ENCODE measurements around the gene KNOP1. TPM values are rescaled to one million over a fixed set of nuclear protein-coding genes. Genes with fewer than 3 reads are reported as not detected.

Gene KNOP1
- total RNA-seq, 2 experiments from 2014 or later, result 16.8 TPM

DNA sequence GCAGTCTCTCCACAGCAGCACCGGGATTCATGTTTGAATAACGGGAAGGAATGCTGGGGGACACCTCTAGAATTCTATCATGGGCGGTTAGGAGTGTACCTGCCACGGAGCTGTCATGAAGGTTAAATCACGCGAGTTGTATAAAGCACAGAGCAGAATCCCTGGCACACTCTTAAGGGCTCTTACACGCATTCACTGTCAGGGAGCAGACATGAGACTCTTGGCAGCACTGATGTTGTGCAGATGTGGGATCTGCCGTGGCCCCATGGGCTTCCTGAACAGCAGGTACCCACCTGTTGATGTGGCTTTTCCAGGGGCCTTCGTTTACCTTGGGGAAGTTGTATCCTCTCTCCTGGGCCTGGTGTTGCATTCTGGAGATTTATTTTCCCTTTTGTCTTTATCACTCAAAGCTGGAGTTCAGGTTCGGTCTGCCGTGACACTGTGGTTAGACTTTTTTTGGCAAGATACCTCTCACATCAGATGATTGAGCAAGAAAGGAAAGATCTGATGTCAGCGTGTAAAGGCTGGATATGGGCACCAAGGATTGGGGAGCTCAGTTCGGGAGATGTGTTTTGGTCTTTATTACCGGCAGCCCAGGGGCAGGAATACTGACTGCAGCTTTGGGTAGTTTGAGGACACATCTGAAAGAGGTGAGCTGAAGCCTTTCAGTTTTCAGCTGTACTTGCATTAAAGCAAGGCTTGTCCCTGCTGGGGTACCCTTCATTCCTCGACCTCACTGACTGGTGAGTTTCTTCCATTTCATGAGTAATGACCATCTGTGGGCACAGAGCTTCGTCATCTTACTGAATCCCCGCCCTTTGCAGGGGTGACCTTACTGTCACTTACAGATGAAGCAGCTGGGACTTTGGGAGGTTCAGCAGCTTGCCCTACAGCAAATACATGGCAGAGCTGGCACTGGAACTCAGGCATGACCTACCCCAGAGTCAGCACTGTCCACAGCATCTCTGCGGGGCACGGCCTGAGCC is 19.3 kb downstream of the KNOP1 start:
- no peak overlapping the region for H3K4me3 Mint-ChIP-seq
- DNase-seq, result no peak
- H3K4me1 Mint-ChIP-seq, result peaks cover 39% of the 10 kb centered on the region
- peak overlapping the region; percentile 39 for H3K27ac Mint-ChIP-seq
- no peaks in the 10 kb centered on the region for H3K27me3 Mint-ChIP-seq
- peaks cover 61% of the 10 kb centered on the region for H3K36me3 Mint-ChIP-seq (ENCODE audit: low read depth)
- POLR2A ChIA-PET, result no interaction called here
- no peaks in the 10 kb centered on the region for H3K9me3 Mint-ChIP-seq
- CTCF ChIA-PET, result interaction anchor here (1.1 to 1.4 kb wide), 2 partner anchors 10 to 12 kb away, joined by 3 read pairs; no protein-coding TSS in a partner anchor

DNA sequence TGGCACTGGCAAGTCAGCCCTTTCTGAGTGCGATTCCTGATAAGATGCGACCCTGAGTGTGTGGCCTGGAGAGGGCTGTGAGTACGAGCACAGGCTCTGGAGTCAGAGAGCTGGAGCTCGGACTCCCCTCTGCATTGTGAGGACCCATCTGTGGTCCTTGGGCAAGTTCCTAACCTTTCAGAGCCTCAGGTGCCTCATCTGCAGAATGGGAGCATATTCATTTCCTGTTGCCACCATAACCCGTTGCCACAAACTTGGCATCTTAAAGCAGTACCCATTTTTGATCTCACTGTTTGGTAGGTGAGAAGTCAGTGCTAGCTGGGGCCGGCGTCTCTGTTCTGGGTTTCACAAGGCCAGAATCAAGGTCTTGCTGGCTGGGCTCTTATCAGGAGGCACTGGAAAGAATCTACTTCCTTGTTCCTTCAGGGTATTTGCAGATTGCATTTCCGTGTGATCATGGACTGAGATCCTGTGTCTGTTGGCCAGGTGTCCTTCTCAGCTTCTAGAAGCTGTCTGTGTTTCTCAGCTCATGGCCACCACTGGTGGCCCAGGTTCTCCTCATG is 20.2 kb downstream of the KNOP1 start:
- peaks cover 39% of the 10 kb centered on the region for H3K4me1 Mint-ChIP-seq
- ChIA-PET POLR2A (no interaction called here), CTCF (interaction anchor here (1.3 kb wide), 1 partner anchor 71 kb away, joined by 3 read pairs; no protein-coding TSS in a partner anchor)
- no peaks in the 10 kb centered on the region for H3K9me3 Mint-ChIP-seq
- H3K36me3 Mint-ChIP-seq (ENCODE audit: low read depth), result peaks cover 55% of the 10 kb centered on the region
- H3K27ac Mint-ChIP-seq, result peak overlapping the region; percentile 76
- no peak for DNase-seq
- H3K4me3 Mint-ChIP-seq, result no peak overlapping the region
- H3K27me3 Mint-ChIP-seq, result no peaks in the 10 kb centered on the region

DNA sequence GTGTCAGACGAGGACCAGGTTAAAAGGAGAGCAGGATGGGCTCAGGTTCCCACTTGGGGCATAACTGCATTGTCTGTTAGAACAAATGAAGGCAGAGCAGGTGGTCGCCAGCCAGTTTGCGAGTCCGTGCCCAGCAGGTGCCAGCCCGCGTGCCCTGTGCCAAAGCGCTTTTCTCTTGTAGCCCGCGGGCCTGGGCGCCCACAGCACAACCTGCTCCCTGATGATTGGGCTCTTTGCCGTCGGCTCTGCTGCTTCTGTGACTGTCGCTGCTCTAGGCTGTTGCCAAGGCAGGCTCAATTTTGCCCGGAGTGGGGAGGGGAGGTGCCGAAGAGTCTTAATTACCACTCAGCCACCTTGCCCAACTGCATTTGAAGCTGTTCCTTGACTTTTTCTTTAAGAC is 21.1 kb downstream of the KNOP1 start:
- no peaks in the 10 kb centered on the region for H3K9me3 Mint-ChIP-seq
- DNase-seq, result no peak
- H3K27ac Mint-ChIP-seq, result peak overlapping the region; percentile 76
- no peak overlapping the region for H3K4me3 Mint-ChIP-seq
- peaks cover 53% of the 10 kb centered on the region for H3K36me3 Mint-ChIP-seq (ENCODE audit: low read depth)
- no peaks in the 10 kb centered on the region for H3K27me3 Mint-ChIP-seq
- ChIA-PET CTCF (interaction anchor here (1.0 to 1.4 kb wide), 4 partner anchors 8 to 72 kb away, joined by 3 to 5 read pairs (median 4); no protein-coding TSS in a partner anchor), POLR2A (interaction anchor here (0.6 kb wide), 1 partner anchor 8 kb away, joined by 3 read pairs; no protein-coding TSS in a partner anchor)
- peaks cover 39% of the 10 kb centered on the region for H3K4me1 Mint-ChIP-seq

GRCh38 chr16:19696328-19696727 is 21.7 kb downstream of the KNOP1 start:
- H3K27ac Mint-ChIP-seq, result peak overlapping the region; percentile 76

DNA sequence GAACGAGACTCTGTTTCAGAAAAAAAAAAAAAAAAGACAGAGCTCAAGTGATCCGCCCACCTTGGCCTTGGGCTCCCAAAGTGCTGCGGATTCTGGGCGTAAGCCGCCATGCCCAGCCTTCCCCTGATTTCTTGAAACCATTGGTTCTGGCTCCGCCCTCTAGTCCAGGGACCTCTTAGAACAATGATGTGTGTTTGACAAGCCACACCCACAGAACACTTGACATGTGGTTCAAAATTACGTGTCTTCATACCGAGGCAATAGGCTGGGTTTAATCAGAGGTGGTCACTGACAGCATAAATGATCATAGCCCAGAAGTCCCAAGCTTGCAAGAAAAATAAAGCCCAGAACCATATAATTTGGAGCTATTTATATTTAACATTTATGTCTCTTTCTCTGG is 23.0 kb downstream of the KNOP1 start:
- ChIA-PET POLR2A (no interaction called here), CTCF (interaction anchor here (0.7 to 1.8 kb wide), 3 partner anchors 11 to 1872 kb away, joined by 3 to 6 read pairs (median 5); no protein-coding TSS in a partner anchor)
- no peak overlapping the region for H3K4me3 Mint-ChIP-seq
- H3K4me1 Mint-ChIP-seq, result peaks cover 52% of the 10 kb centered on the region
- peak overlapping the region; percentile 1 for H3K27ac Mint-ChIP-seq
- no peaks in the 10 kb centered on the region for H3K27me3 Mint-ChIP-seq
- no peak for DNase-seq
- peaks cover 38% of the 10 kb centered on the region for H3K36me3 Mint-ChIP-seq (ENCODE audit: low read depth)
- no peaks in the 10 kb centered on the region for H3K9me3 Mint-ChIP-seq

More at GRCh38 chr16:19696328-19696727, 21.7 kb downstream of the KNOP1 start:
- H3K27me3 Mint-ChIP-seq, result no peaks in the 10 kb centered on the region
- peak overlapping the region; percentile 3 for H3K4me3 Mint-ChIP-seq
- no peaks in the 10 kb centered on the region for H3K9me3 Mint-ChIP-seq
- peaks cover 51% of the 10 kb centered on the region for H3K36me3 Mint-ChIP-seq (ENCODE audit: low read depth)
- peaks cover 42% of the 10 kb centered on the region for H3K4me1 Mint-ChIP-seq
- DNase-seq, result peak; percentile 61
- CTCF ChIA-PET, result interaction anchor here (0.5 to 1.6 kb wide), 6 partner anchors 9 to 628 kb away, joined by 3 to 5 read pairs (median 4); no protein-coding TSS in a partner anchor
- POLR2A ChIA-PET, result interaction anchor here (0.6 kb wide), 1 partner anchor 9 kb away, joined by 3 read pairs; no protein-coding TSS in a partner anchor

GRCh38 chr16:19691161-19691711 is 26.8 kb downstream of the KNOP1 start:
- Mint-ChIP-seq H3K27me3 (no peaks in the 10 kb centered on the region), H3K36me3 (ENCODE audit: low read depth) (peaks cover 33% of the 10 kb centered on the region), H3K4me1 (peaks cover 42% of the 10 kb centered on the region), H3K27ac (peak overlapping the region; percentile 42), H3K4me3 (no peak overlapping the region), H3K9me3 (no peaks in the 10 kb centered on the region)
- no peak for DNase-seq
- POLR2A ChIA-PET, result no interaction called here
- CTCF ChIA-PET, result interaction anchor here (0.7 to 1.0 kb wide), 2 partner anchors 10 to 91 kb away, joined by 3 to 9 read pairs; no protein-coding TSS in a partner anchor

GRCh38 chr16:19690196-19690595 is 27.8 kb downstream of the KNOP1 start:
- ChIA-PET POLR2A (no interaction called here), CTCF (no interaction called here)
- Mint-ChIP-seq H3K27me3 (no peaks in the 10 kb centered on the region), H3K36me3 (ENCODE audit: low read depth) (peaks cover 34% of the 10 kb centered on the region), H3K4me1 (peaks cover 34% of the 10 kb centered on the region), H3K4me3 (no peak overlapping the region), H3K9me3 (no peaks in the 10 kb centered on the region), H3K27ac (peak overlapping the region; percentile 77)
- no peak for DNase-seq

DNA sequence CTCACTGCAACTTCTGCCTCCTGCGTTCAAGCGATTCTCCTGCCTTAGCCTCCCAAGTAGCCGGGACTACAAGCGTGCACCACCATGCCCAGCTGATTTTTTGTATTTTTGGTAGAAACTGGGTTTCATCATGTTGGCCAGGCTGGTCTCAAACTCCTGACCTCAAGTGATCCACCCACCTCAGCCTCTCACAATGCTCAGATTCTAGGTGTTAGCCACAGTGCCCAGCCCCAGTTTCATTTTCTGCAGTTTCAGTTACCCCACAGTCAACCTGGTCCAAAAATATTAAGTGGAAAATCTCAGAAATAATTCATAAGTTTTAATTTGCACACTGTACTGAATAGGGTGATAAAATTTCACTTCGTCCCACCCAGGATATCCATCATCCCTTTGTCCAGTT is 28.7 kb downstream of the KNOP1 start:
- no peaks in the 10 kb centered on the region for H3K27me3 Mint-ChIP-seq

DNA sequence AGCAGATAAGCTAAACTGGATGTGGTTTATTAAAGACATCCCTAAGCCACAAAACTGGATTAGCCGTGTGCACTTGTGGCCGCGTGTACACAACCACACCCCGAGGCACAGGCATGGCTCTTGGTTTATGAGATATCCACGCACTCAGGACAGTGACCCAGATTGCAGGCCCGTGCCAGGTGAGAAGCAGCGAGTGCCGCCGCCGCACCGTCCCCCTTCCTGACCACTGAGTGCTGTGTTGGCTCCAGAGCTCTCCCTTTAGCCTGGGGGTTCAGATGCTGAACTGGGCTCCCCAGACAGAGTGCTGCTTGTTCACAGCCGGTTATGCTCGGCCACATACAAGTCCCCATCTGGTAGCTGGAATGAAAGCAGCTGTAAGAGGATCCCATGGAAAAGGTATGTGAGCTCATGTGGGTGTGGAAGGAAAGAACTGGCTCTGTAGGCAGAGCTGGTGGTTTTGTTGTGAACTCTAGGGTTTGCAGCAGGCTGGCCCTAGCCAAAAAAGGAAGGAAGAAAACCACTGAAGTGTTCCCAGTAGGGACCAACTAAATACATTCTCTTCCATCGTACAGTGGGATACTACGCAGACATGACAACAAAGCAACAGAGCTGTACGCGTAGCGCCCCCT is 29.5 kb downstream of the KNOP1 start:
- peaks cover 41% of the 10 kb centered on the region for H3K36me3 Mint-ChIP-seq (ENCODE audit: low read depth)
- peaks cover 32% of the 10 kb centered on the region for H3K4me1 Mint-ChIP-seq
- ChIA-PET CTCF (interaction anchor here (0.6 to 1.0 kb wide), 5 partner anchors 11 to 1029 kb away, joined by 3 to 4 read pairs (median 3); no protein-coding TSS in a partner anchor), POLR2A (no interaction called here)
- DNase-seq, result no peak
- no peak overlapping the region for H3K4me3 Mint-ChIP-seq
- H3K27ac Mint-ChIP-seq, result peak overlapping the region; percentile 57
- H3K27me3 Mint-ChIP-seq, result no peaks in the 10 kb centered on the region
- peaks cover 4% of the 10 kb centered on the region for H3K9me3 Mint-ChIP-seq

More for the DNA sequence above, 28.7 kb downstream of the KNOP1 start:
- Mint-ChIP-seq H3K4me3 (no peak overlapping the region), H3K36me3 (ENCODE audit: low read depth) (peaks cover 38% of the 10 kb centered on the region), H3K9me3 (peaks cover 3% of the 10 kb centered on the region), H3K4me1 (peaks cover 32% of the 10 kb centered on the region), H3K27ac (peak overlapping the region; percentile 31)
- POLR2A ChIA-PET, result no interaction called here
- DNase-seq, result no peak
- CTCF ChIA-PET, result interaction anchor here (0.6 kb wide), 1 partner anchor 26 kb away, joined by 3 read pairs; no protein-coding TSS in a partner anchor

DNA sequence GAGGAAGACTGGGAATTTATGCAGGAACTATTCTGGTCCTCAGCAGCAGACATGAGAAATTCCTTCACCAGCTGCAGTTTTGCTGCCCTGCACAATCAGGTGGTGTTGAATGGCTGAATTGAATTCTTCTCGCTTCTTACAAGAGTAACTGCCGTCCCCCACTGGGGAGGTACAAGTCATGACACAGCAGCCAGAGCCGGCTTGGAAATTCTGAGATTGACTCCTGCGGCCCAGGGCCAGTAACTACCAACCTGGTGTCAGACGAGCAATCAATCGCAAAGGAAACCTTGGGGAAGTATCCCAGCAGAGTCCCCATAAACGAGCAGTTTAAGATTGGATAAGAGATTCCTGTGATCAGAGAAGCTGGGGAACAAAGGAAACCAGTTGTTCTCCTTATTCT is 30.7 kb downstream of the KNOP1 start:
- CTCF ChIA-PET, result interaction anchor here (0.6 to 1.2 kb wide), 3 partner anchors 10 to 21 kb away, joined by 3 to 5 read pairs (median 4); no protein-coding TSS in a partner anchor
- Mint-ChIP-seq H3K27me3 (no peaks in the 10 kb centered on the region), H3K27ac (no peak overlapping the region), H3K4me3 (no peak overlapping the region), H3K9me3 (peaks cover 7% of the 10 kb centered on the region), H3K4me1 (peaks cover 32% of the 10 kb centered on the region), H3K36me3 (ENCODE audit: low read depth) (peaks cover 46% of the 10 kb centered on the region)
- POLR2A ChIA-PET, result no interaction called here
- DNase-seq, result no peak

DNA sequence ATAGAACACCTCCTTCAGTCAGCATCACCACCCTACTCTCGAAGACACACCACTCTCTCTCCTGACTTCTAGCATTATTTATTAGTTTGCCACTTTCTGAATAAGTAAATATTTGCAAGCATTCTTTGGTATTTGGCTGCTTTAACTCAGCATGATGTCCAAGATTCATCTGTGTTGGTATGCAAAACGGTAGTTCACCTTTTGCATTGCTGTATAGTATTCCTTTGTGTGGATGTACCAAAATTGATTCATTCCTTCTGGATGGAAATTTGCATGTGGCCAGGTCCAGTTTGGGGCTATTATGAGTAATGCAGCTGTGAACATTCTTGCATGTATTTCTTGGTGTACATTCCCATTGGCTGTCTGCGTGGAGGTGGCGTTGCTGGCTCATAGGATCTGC is 32.9 kb downstream of the KNOP1 start:
- POLR2A ChIA-PET, result no interaction called here
- Mint-ChIP-seq H3K9me3 (peaks cover 7% of the 10 kb centered on the region), H3K4me3 (no peak overlapping the region), H3K27me3 (no peaks in the 10 kb centered on the region), H3K36me3 (ENCODE audit: low read depth) (peaks cover 47% of the 10 kb centered on the region), H3K27ac (no peak overlapping the region), H3K4me1 (peaks cover 21% of the 10 kb centered on the region)
- DNase-seq, result no peak
- CTCF ChIA-PET, result interaction anchor here (0.6 to 1.5 kb wide), 2 partner anchors 11 to 17 kb away, joined by 3 to 4 read pairs; no protein-coding TSS in a partner anchor

All from activated CD4-positive, alpha-beta T cell treated with anti-CD3 and anti-CD28 coated beads, Interleukin-2, amount 10 ng/mL, durations not matched to agents 7 days and 5 days (primary cell).